ENCODE data around the gene ALDH9A1.
"Not testable (repeated sequence)": the region's sequence is repeated elsewhere in the genome, so short reads cannot be mapped to it uniquely, and the experiment has no call there.

The ALDH9A1 gene

GRCh38 chr1:165697881-165698760 is at the start of gene ALDH9A1:
TSS of gene ALDH9A1 (minus strand) at chr1:165698562. CDS start at chr1:165698558, 4 bp downstream.
- DNase-seq (ENCODE audit: low read depth in 2 of 2) = peak; percentile 82 to 89

GRCh38 chr1:165747632-165748447 is 49.5 kb upstream of the ALDH9A1 start:
- no peak for DNase-seq (ENCODE audit: low read depth in 2 of 2)

DNA sequence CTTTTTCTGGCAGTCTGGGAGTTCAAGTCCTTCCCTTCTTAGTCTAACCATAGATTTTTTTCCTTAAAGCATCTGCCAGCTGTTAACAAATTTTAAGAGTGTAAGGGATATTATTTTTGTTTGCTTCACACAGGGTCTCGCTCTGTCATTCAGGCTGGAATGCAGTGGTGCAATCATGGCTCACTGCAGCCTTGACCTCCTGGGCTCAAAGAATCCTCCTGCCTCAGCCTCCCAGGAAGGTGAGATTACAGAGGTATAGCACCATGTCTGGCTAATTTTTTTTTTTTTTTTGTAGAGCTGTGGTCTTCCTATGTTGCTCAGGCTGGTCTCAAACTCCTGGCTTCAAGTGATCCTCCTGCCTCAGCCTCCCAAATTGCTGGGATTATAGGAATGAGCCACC is 46.6 kb upstream of the ALDH9A1 start:
- DNase-seq (ENCODE audit: low read depth in 2 of 2) = not testable (repeated sequence)

- no peak for DNase-seq (ENCODE audit: low read depth in 2 of 2)
Measured at GRCh38 chr1:165742194-165742593, 43.8 kb upstream of the ALDH9A1 start.

DNA sequence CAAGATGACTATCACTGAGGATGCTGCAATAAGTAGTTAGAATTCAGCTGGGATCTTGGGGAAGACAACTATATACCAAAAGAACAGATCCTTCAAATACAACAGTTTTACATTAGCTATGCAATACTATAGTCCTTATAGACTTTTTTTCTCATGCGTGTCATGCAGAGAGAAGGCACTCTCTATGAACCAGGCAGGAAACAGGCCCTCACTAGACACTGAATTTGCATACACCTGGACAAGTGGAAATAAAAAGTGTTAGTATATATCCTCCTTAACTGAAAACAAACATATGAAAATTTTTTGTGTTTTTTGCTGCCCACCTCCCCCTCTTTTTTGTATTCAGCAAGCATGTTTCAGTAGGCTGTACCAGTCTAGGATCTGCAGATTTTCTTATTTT is 40.4 kb upstream of the ALDH9A1 start:
- DNase-seq (ENCODE audit: low read depth in 2 of 2) = no peak

- no peak for DNase-seq (ENCODE audit: low read depth in 2 of 2)
Measured at GRCh38 chr1:165737196-165737595, 38.8 kb upstream of the ALDH9A1 start.

GRCh38 chr1:165734906-165735305 is 36.5 kb upstream of the ALDH9A1 start:
- DNase-seq (ENCODE audit: low read depth in 2 of 2) = no peak

DNA sequence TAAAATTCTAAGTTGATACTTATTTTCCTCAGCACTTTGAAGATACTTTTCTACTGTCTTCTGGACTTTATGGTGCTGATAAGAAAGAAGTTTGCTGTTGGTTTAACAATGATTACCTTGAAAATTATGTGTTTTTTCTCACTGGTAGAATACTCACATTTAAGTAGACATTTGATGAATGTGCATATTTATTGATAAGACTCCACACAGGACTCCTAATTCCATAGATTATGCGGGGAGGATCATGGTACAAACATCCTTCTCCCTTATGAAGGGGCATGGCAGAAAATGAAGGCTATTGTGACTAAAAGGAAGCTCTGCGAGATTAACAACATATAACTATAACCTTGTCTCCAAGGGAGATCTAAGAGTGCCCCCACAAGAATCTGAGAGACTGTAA is 28.5 kb upstream of the ALDH9A1 start:
- no peak for DNase-seq (ENCODE audit: low read depth in 2 of 2)

- no peak for DNase-seq (ENCODE audit: low read depth in 2 of 2)
Measured at GRCh38 chr1:165726169-165726568, 27.8 kb upstream of the ALDH9A1 start.

GRCh38 chr1:165717918-165718515 is 19.7 kb upstream of the ALDH9A1 start:
- DNase-seq (ENCODE audit: low read depth in 2 of 2) = no peak

- DNase-seq (ENCODE audit: low read depth in 2 of 2) = not testable (repeated sequence)
Measured at GRCh38 chr1:165716265-165717051, 18.1 kb upstream of the ALDH9A1 start.

- DNase-seq (ENCODE audit: low read depth in 2 of 2) = no peak
Measured at GRCh38 chr1:165712764-165713163, 14.4 kb upstream of the ALDH9A1 start.

GRCh38 chr1:165707984-165708706 is 9.8 kb upstream of the ALDH9A1 start:
- DNase-seq (ENCODE audit: low read depth in 2 of 2) = no peak

- no peak for DNase-seq (ENCODE audit: low read depth in 2 of 2)
Measured at GRCh38 chr1:165703648-165704047, 5.3 kb upstream of the ALDH9A1 start.

GRCh38 chr1:165701922-165702321 is 3.6 kb upstream of the ALDH9A1 start:
- not testable (repeated sequence) for DNase-seq (ENCODE audit: low read depth in 2 of 2)

- no peak for DNase-seq (ENCODE audit: low read depth in 2 of 2)
Measured at GRCh38 chr1:165699577-165699976, 1.2 kb upstream of the ALDH9A1 start.

DNA sequence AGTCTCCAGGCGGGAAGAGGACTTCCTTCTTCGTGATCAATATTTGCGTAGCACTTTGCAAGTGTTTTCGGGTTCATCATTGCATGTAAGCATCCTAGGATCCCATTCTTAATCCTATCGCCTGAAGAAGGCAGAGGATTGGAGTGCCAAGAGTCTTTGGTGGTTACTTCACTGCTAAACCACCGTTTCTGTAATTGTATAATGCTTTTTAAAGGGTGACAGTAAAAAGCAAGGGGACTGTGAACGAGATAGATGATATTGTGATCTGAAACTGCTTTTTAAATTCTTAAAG is 345 bp upstream of the ALDH9A1 start:
- no peak for DNase-seq (ENCODE audit: low read depth in 2 of 2)

- no peak for DNase-seq (ENCODE audit: low read depth in 2 of 2)
Measured at GRCh38 chr1:165697491-165697880, 876 bp downstream of the ALDH9A1 start.

DNA sequence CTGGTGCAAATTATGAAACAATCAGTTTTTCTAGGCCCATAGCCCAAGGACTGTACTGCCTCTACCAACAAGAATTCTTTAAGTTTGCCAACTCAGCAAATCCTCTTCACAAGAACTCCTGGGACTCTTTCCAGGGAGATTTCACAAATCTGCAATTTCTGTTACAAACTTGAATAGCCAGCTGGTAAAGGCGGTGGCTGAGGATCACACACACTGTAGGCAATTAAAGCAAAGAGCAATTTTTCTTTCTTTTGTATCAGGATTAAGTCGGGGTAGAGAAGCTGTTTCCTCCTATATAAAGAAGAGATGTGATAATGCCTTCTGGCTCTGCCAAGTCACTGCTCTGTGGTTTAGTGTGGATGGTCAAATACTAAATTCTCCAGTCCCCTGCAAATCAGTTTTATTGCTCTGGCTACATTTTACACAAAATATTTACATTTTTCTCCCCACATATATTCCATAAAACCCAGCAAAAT is 1.7 kb downstream of the ALDH9A1 start:
- no peak for DNase-seq (ENCODE audit: low read depth in 2 of 2)

GRCh38 chr1:165695031-165695430 is 3.3 kb downstream of the ALDH9A1 start:
- DNase-seq (ENCODE audit: low read depth in 2 of 2) = no peak

DNA sequence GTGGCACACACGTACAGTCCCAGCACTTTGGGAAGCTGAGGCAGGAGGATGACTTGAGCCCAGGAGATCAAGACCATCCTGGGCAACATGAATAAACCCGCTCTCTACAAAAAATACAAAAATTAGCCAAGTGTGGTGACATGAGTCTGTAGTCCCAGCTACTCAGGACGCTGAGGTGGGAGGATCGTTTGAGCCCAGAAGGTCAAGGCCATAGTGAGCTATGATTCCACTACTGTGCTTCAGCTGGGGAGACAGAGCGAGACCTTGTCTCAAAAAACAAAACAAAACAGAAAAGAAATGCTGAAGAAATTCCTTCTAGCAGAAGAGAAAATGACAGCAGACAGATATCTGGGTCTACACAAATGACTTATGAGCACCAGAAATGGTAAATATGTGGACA is 10.3 kb downstream of the ALDH9A1 start:
- DNase-seq (ENCODE audit: low read depth in 2 of 2) = no peak
